GM19467 (cell line): ENCODE results near the gene INAFM1.

Source experiments
- ATAC-seq: cut with Tn5 transposase; IDR thresholded peaks from one replicate; pipeline ENCODE4 v1.9.1; 2021; ENCODE audit warnings: mild to moderate bottlenecking, moderate library complexity; ENCODE audit not compliant: unreplicated experiment

Gene INAFM1

GRCh38 chr19:47309038-47309437 is 34.4 kb downstream of the INAFM1 start:
- no peak for ATAC-seq

- no peak for ATAC-seq
Measured at GRCh38 chr19:47309608-47310007, 34.9 kb downstream of the INAFM1 start, which contains the start of gene C5AR1. Gene C5AR1 (plus strand): TSS chr19:47309861. CDS start chr19:47309896, 35 bp downstream.

- no peak for ATAC-seq
Measured at GRCh38 chr19:47310323-47310722, 35.6 kb downstream of the INAFM1 start.

- no peak for ATAC-seq
Measured at GRCh38 chr19:47310819-47311218, 36.1 kb downstream of the INAFM1 start.

- no peak for ATAC-seq
Measured at GRCh38 chr19:47312366-47313006, 37.8 kb downstream of the INAFM1 start.

- no peak for ATAC-seq
Measured at GRCh38 chr19:47313754-47314295, 39.1 kb downstream of the INAFM1 start.

GRCh38 chr19:47315125-47315821 is 40.6 kb downstream of the INAFM1 start:
- no peak for ATAC-seq

GRCh38 chr19:47316513-47316912 is 41.8 kb downstream of the INAFM1 start:
- ATAC-seq = no peak

GRCh38 chr19:47319923-47320871 is 45.5 kb downstream of the INAFM1 start:
- no peak for ATAC-seq

GRCh38 chr19:47321630-47322029 is 46.9 kb downstream of the INAFM1 start:
- no peak for ATAC-seq

- no peak for ATAC-seq
Measured at GRCh38 chr19:47322058-47322457, 47.4 kb downstream of the INAFM1 start.

- ATAC-seq = no peak
Measured at GRCh38 chr19:47323409-47323808, 48.7 kb downstream of the INAFM1 start.

GRCh38 chr19:47323872-47324271 is 49.2 kb downstream of the INAFM1 start:
- no peak for ATAC-seq

GRCh38 chr19:47324502-47324901 is 49.8 kb downstream of the INAFM1 start:
- no peak for ATAC-seq
